ENCODE data around the gene SFXN1.

SFXN1 gene

DNA sequence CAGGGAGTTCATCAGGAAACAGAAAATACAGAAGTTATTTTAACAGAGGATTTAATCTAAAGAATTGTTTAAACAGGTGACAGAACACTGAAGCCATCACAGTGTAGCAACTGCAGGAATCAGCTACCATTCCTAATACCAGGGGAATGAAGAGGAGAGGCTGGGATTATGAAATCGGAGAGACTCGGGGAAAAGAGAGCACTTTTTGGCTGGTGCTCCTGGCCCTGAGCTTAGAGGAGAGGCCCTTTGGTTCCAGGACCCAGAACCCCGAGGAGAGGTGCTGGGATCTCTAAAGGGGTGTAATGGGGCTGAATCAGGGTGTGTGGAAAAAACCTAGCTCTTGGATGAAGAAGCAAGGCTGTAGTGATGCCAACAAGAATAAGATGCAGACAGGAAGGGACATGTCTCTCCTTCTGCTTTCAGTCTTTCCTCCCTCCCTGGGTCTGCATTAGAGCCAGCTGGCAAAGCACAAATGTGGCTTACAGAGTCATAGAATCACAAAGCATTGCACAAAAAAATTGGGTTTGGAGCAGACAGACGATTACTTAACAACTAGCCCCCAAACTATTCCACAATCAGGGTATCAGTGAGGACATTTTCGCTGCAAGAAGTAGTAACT, 11.6 kb upstream of the SFXN1 start:
- DNase-seq: no peak

- DNase-seq: no peak
Observed at GRCh38 chr5:175467983-175468690, 10.2 kb upstream of the SFXN1 start.

DNA sequence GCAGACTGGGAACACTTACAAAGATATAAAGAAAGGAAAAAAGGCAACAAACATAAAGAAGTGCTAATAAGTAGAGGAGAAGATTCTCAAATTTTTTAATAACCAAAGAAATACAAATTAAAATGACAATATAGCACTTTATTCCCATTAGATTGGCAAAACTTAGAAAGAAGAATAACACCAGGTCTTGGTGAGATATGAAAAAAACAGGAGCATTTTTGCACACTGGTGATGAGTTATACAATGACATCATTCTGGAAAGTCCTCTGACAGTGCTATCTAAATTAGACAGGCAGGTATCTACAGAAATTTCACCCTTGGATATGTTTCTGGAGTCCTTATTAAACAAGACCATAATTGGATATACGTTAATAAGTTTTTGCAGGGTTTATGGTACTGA, 9.5 kb upstream of the SFXN1 start:
- DNase-seq: no peak

DNA sequence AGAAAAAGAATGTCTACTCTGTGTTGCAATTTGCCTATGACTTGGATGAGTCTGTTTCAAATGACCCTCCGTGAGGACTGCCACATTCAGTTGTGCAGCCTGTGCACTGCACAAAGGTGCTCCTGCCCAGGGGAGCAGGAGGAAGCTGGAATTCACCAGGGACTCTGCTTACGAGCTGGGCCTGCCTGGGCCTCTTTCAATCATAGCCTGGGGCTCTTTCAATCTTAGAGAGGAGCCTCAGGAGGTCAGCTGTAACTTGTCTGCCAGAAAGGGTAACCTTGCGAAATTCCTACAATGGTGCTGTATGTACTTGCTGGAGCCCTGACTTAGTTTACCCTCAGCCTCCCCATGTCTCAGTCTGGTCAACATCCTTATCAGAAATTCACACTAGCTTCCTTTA, 8.4 kb upstream of the SFXN1 start:
- no peak for DNase-seq

GRCh38 chr5:175470781-175471180, 7.6 kb upstream of the SFXN1 start:
- no peak for DNase-seq

DNA sequence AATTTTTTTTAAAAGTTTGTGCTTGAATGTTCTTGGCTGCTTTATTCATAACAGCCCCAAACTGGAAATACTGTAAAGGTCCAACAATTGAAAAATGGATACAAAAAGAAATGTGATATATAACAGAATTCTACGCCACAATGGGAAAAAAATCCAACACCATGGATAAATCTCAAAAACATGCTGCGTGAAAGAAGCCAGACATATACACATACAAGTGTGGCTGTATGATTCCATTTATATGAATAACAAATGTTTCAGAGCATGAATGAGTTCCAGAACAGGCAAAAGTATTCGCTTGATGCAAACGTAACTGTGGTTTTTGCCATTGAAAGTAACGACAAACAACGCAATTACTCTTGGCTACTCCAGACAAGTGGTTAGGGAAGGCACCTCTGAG, 7.2 kb upstream of the SFXN1 start:
- DNase-seq: no peak

DNA sequence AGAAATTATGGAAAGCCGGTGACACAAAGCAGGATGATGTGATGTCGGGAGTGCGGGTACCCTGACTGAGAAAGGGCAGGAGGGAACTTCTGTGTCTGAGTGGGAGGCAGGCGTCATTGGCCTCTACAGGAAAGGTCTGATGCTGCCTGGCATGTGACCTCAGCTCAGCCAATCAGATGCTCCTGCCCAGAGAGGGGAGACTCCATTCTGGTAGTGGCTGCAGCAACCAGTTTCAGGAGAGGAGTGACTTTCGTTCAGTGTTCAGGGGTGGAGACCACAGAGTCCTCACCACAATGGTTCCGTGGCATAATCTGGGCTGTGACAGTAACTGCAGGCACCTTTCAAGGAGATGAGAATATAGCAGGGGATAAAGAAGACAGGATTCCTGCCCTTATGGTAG, 6.7 kb upstream of the SFXN1 start:
- no peak for DNase-seq

- DNase-seq: no peak
Observed at GRCh38 chr5:175472378-175472777, 6.0 kb upstream of the SFXN1 start.

DNA sequence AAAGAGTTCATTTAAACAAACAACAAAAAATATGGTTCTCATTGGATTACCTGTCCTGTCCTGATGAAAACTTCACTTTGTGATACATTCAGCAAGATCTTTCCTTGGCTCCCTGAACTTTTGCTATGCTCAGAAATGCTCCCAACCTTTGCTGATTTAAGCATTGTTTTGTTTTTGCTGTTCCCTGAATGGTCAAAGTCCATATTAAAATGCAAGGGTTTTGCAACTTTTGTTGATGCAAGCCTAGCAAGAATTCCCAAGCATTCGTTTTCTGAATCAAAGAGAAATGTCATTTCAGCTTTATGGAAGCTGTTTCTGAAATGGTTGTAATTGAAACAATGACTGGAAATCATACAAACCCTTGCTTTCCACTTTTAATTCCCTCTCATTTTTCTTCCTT, 3.1 kb upstream of the SFXN1 start:
- no peak for DNase-seq

GRCh38 chr5:175477440-175477839, 920 bp upstream of the SFXN1 start:
- no peak for DNase-seq

DNA sequence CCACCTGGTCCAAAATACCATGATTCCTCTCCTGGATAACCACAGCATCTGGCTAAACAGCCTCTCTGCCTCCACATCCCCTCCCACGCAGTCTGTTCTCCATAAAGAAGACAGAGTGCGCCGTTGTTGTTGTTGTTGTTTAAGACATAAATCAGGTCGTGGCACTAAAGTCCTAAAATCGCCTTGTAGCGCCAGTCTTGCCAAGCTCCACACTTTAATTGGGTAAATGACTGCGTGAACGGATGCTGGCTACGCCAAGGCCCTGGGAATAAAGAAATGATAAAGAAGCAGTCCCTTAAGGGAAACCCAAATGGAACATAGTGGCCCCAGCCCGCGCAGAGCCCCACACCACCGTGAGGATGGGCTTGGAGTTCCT, 364 bp upstream of the SFXN1 start:
- peak; percentile 6 for DNase-seq

GRCh38 chr5:175479125-175479881, 943 bp downstream of the SFXN1 start:
- DNase-seq: peak; percentile 0

GRCh38 chr5:175483337-175483736, 5.0 kb downstream of the SFXN1 start:
- DNase-seq: no peak

GRCh38 chr5:175484322-175484721, 6.0 kb downstream of the SFXN1 start:
- no peak for DNase-seq

DNA sequence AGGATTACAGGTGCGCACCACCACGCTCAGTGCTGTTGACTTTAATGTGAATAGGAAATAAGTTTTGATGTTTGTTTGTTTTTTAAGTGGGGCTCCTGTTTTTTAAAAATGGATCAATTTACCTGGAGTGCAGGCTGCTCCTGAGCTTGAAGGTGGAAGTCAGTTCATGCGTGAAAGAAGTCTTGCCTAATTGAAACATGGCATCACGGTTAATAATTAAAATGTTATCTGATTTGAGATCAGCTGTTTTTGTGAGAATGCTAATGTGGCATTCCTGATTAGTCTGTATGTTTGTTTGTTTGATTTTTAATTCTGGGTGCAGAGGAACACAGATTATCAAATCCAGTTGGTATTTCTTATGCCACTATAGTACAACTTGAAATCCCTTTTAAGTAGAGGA, 6.5 kb downstream of the SFXN1 start:
- DNase-seq: no peak

DNA sequence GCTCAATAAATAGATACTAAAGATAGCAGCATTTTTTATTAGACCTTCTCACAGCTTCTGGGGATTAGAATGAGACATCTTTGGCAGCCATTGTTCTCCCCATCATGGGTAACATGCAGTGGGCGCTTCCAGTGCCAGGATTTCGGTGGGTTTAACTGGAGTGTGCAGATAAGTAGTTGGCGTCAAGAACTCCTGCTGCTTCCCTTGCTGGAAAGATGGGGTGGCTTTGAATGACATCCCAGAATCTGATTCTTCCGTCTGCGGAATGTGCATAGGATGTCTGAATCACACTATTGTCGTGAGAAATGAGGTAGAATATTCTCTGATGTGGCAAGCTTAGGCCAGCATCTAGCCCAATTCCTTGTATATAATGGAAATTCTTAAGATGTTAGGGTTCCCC, 7.3 kb downstream of the SFXN1 start:
- no peak for DNase-seq

DNA sequence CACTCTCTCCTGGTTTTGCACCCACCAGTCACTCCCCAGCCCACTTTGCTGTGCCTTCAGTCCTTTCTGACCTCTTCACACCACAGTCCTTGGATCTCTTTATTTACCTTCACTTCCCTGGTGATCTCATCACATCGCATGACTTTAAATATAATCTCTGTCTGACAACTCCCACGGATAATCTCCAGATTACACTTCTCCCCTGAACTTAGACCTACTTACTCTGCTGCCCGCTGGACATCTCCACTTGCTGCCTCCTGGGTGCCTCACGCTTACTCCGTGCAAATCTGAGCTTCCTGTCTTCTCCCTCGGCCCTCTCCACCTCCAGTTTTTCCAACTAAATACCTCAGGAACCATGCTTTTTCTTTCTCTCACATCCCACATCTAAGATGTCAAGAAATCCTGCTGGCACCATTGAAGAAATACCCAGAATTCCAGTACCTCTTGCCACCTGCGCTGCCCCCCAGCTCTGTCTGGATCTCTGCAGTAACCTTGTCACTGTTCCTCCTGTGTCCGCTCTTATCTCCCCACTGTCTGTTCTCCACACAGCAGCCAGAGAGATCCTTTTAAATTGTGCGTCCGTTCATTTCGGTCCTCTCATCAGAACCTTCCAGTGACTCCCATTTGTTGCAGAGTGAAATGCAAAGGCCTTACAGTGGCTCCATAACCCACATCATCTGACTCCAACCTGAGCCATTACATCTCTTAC, 9.3 kb downstream of the SFXN1 start:
- DNase-seq: no peak

- no peak for DNase-seq
Observed at GRCh38 chr5:175489693-175490443, 11.5 kb downstream of the SFXN1 start.

- no peak for DNase-seq
Observed at GRCh38 chr5:175491223-175491622, 12.9 kb downstream of the SFXN1 start.

- no peak for DNase-seq
Observed at GRCh38 chr5:175493260-175493659, 14.9 kb downstream of the SFXN1 start.

GRCh38 chr5:175493726-175494125, 15.4 kb downstream of the SFXN1 start:
- DNase-seq: no peak

DNA sequence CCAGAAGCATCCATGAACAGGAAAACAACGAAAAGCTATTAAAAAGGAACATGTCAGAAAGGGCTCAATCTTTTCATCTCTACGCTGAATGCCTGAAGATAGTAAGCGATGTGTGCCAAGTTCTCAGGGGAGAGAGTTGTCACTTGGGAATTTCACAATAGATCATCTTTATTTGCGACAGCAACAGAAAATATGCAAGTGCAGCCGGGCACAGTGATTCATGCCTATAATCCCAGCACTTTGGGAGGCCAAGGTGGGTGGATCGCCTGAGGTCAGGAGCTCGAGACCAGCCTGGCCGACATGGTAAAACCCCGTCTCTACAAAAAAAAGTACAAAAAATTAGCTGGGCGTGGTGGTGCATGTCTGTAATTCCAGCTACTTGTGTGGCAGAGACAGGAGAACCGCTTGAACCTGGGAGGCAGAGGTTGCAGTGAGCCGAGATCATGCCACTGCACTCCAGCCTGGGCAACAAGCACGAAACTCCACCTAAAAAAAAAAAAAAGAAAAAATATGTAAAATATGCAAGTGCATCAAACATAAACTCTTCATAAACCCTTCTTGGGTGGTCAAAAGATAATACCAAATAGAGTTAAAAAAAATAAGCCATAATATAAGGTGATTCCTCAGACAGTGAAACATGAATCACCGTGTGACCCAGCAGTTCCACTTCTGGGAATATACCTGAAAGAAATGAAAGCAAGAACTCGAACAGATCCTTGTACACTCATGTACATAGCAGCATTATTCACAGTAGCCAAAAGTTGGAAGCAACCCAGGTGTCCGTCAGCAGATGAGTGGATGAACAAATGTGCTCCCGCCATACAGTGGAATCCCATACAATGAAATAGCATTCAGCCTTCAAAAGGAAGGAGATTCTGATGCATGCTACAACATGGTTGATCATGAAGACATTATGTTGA, 16.2 kb downstream of the SFXN1 start:
- DNase-seq: no peak
